Fibroblast of lung (primary cell): ENCODE measurements around the gene ASNSD1. TPM values are rescaled to one million over a fixed set of nuclear protein-coding genes. Genes with fewer than 3 reads are reported as not detected.
"Not testable (repeated sequence)": the region's sequence is repeated elsewhere in the genome, so short reads cannot be mapped to it uniquely, and the experiment has no call there.

Experiments used
- DNase-seq, 2 donors: peaks; one replicate each; pipeline versions ENCODE4 v3.0.0 to v3.0.0-alpha.2; 2010; ENCODE audit warnings: low read depth in 2 of 2
- H2AFZ ChIP-seq: 2 replicates; pipeline ENCODE4 v1.5.1; 2012; ENCODE audit warnings: low read length, control low read depth, inconsistent platforms
- H3K27ac ChIP-seq: 2 replicates; pipeline ENCODE4 v1.5.1; 2011; ENCODE audit warnings: low read length, control low read depth; ENCODE audit not compliant: insufficient read depth
- H3K27me3 ChIP-seq: 2 replicates; pipeline ENCODE4 v1.5.1; 2011; ENCODE audit warnings: mild to moderate bottlenecking, low read length; ENCODE audit not compliant: control insufficient read depth, insufficient read depth
- H3K36me3 ChIP-seq: 2 replicates; pipeline ENCODE4 v1.5.1; 2011; ENCODE audit warnings: low read length; ENCODE audit not compliant: control insufficient read depth, insufficient read depth
- H3K4me1 ChIP-seq: 2 replicates; pipeline ENCODE4 v1.5.1; 2011; ENCODE audit warnings: low read length; ENCODE audit not compliant: control insufficient read depth, insufficient read depth; ENCODE audit errors: extremely low read depth
- H3K4me2 ChIP-seq: 2 replicates; pipeline ENCODE4 v1.5.1; 2011; ENCODE audit warnings: low read length, control low read depth; ENCODE audit not compliant: insufficient read depth; ENCODE audit errors: extremely low read depth
- H3K4me3 ChIP-seq, 4 experiments: fragments of 200-600 bp in 1 of 4; sonication (generic) in 1 of 4; replicated peaks in 1 of 4; 2 replicates each; pipeline ENCODE4 v1.5.1; 2011 to 2016; ENCODE audit warnings: low read length in 4 of 4, low read depth in 3 of 4, mild to moderate bottlenecking in 3 of 4, control low read depth in 2 of 4, inconsistent platforms in 1 of 4, mixed read lengths in 1 of 4; ENCODE audit not compliant: insufficient read depth in 1 of 4; ENCODE audit errors: control extremely low read depth in 1 of 4
- H3K79me2 ChIP-seq: 2 replicates; pipeline ENCODE4 v1.5.1; 2012; ENCODE audit warnings: mild to moderate bottlenecking, low read length, inconsistent platforms; ENCODE audit not compliant: control insufficient read depth, insufficient read depth
- H3K9ac ChIP-seq: 2 replicates; pipeline ENCODE4 v1.5.1; 2011; ENCODE audit warnings: mild to moderate bottlenecking, low read length, control low read depth; ENCODE audit not compliant: insufficient read depth
- H3K9me3 ChIP-seq: 2 replicates; pipeline ENCODE4 v1.5.1; 2012; ENCODE audit warnings: low read depth, low read length; ENCODE audit not compliant: control insufficient read depth, insufficient read depth
- H4K20me1 ChIP-seq: 2 replicates; pipeline ENCODE4 v1.5.1; 2011; ENCODE audit warnings: low read length; ENCODE audit not compliant: control insufficient read depth, insufficient read depth; ENCODE audit errors: extremely low read depth
- EZH2 ChIP-seq: IDR thresholded peaks from 2 replicates; pipeline ENCODE4 v1.5.1; 2012; ENCODE audit warnings: low read length, control low read depth, mild to moderate bottlenecking; ENCODE audit errors: missing control alignments
- polyA plus RNA-seq, 2 donors: library from polyadenylated mRNA; depleted of rRNA in 1 of 2; stranded (reverse) in 1 of 2; unstranded in 1 of 2; fragments of >200 nt; gene quantifications; 2 replicates each; pipeline ENCODE4 v1.2.1, GENCODE V29; 2011 to 2012; ENCODE audit warnings: missing spikeins in 1 of 2
- total RNA-seq: library from RNA; depleted of rRNA; stranded (reverse); fragments of >200 nt; gene quantifications from 2 replicates; pipeline ENCODE4 v1.2.1, GENCODE V29; 2014
- TF ChIP-seq, protein P1 (sequence below), 2 donors: IDR thresholded peaks in 1 of 2; conservative IDR thresholded peaks in 1 of 2; 1 replicate in 1 of 2; 2 replicates in 1 of 2; pipeline ENCODE4 v1.5.1; 2011 to 2012; ENCODE audit warnings: low read length in 2 of 2, control low read depth in 1 of 2, inconsistent platforms in 1 of 2, low read depth in 1 of 2, mild to moderate bottlenecking in 1 of 2

Gene ASNSD1
- total and polyA plus RNA-seq, 2 donors (not counting 1 experiment from before 2014, with no cell fraction given): 63.9 to 70.4 TPM

GRCh38 chr2:189702071-189702470, 40.8 kb downstream of the ASNSD1 start:
- no peaks in the 10 kb centered on the region for H3K79me2 ChIP-seq
- H3K9ac ChIP-seq: no peak overlapping the region
- H3K36me3 ChIP-seq: no peaks in the 10 kb centered on the region
- H3K4me2 ChIP-seq: no peak overlapping the region
- H3K4me3 ChIP-seq: no peak overlapping the region
- no peak for TF ChIP-seq EZH2
- no peak overlapping the region for H3K27ac ChIP-seq
- H3K4me1 ChIP-seq: no peaks in the 10 kb centered on the region
- no peaks in the 10 kb centered on the region for H4K20me1 ChIP-seq
- DNase-seq: no peak
- no peaks in the 10 kb centered on the region for H3K27me3 ChIP-seq
- H2AFZ ChIP-seq: peak overlapping the region; percentile 39
- no peaks in the 10 kb centered on the region for H3K9me3 ChIP-seq

- Histone ChIP-seq H3K4me2 (no peak overlapping the region), H3K27ac (no peak overlapping the region), H3K27me3 (no peaks in the 10 kb centered on the region), H3K9me3 (no peaks in the 10 kb centered on the region), H3K4me1 (no peaks in the 10 kb centered on the region), H3K79me2 (no peaks in the 10 kb centered on the region), H3K9ac (no peak overlapping the region), H4K20me1 (no peaks in the 10 kb centered on the region), H2AFZ (no peak overlapping the region), H3K4me3 (no peak overlapping the region), H3K36me3 (no peaks in the 10 kb centered on the region)
- DNase-seq: no peak
- TF ChIP-seq, protein P1, sequence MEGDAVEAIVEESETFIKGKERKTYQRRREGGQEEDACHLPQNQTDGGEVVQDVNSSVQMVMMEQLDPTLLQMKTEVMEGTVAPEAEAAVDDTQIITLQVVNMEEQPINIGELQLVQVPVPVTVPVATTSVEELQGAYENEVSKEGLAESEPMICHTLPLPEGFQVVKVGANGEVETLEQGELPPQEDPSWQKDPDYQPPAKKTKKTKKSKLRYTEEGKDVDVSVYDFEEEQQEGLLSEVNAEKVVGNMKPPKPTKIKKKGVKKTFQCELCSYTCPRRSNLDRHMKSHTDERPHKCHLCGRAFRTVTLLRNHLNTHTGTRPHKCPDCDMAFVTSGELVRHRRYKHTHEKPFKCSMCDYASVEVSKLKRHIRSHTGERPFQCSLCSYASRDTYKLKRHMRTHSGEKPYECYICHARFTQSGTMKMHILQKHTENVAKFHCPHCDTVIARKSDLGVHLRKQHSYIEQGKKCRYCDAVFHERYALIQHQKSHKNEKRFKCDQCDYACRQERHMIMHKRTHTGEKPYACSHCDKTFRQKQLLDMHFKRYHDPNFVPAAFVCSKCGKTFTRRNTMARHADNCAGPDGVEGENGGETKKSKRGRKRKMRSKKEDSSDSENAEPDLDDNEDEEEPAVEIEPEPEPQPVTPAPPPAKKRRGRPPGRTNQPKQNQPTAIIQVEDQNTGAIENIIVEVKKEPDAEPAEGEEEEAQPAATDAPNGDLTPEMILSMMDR (conservative IDR thresholded peaks at IDR 0.05 in 1 of 2, IDR thresholded peaks at IDR 0.05 in 1 of 2; ENCODE audit: low read depth in 1 of 2, low read length in 2 of 2): no peak
- no peak for TF ChIP-seq EZH2
These were observed 48.4 kb downstream of the ASNSD1 start for GRCh38 chr2:189709501-189710221.

DNA sequence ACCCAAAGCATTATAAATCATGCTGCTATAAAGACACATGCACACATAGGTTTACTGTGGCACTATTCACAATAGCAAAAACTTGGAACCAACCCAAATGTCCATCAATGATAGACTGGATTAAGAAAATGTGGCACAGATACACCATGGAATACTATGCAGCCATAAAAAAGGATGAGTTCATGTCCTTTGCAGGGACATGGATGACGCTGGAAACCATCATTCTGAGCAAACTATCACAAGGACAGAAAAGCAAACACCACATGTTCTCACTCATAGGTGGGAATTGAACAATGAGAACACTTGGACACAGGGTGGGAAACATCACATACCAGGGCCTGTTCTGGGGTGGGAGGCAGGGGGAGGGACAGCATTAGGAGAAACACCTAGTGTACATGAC, 56.3 kb downstream of the ASNSD1 start:
- DNase-seq: not testable (repeated sequence)

DNA sequence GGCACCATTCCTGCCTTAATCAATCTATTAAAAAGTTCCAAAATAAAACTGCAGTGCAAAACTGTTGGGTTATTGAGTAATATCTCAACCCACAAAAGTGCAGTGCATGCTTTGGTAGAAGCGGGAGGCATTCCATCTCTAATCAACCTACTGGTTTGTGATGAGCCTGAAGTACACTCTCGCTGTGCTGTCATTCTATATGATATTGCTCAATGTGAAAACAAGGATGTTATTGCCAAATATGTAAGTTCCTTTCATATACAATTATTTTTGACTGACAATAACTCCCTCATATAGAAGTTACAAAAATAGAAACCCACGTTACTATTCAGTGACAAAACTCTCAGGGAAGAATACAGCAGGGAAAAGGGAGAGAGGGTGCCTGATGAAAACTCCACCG, 58.3 kb downstream of the ASNSD1 start:
- Histone ChIP-seq H2AFZ (no peak overlapping the region), H3K9ac (no peak overlapping the region), H3K27me3 (no peaks in the 10 kb centered on the region), H3K9me3 (no peaks in the 10 kb centered on the region), H3K4me3 (no peak overlapping the region), H3K4me1 (no peaks in the 10 kb centered on the region), H3K36me3 (no peaks in the 10 kb centered on the region), H4K20me1 (no peaks in the 10 kb centered on the region), H3K4me2 (no peak overlapping the region), H3K27ac (no peak overlapping the region), H3K79me2 (no peaks in the 10 kb centered on the region)
- no peak for DNase-seq
- no peak for TF ChIP-seq EZH2
- TF ChIP-seq, protein P1 (conservative IDR thresholded peaks at IDR 0.05 in 1 of 2, IDR thresholded peaks at IDR 0.05 in 1 of 2; ENCODE audit: low read depth in 1 of 2, low read length in 2 of 2): no peak

More for the DNA sequence above, 56.3 kb downstream of the ASNSD1 start:
- not testable (repeated sequence) for H3K79me2 ChIP-seq, H3K4me2 ChIP-seq, H3K4me3 ChIP-seq, H3K27ac ChIP-seq, H4K20me1 ChIP-seq, H3K9ac ChIP-seq, H3K36me3 ChIP-seq, H3K27me3 ChIP-seq, H3K4me1 ChIP-seq, H3K9me3 ChIP-seq, H2AFZ ChIP-seq
